Parathyroid adenoma (tissue), 2 donors: ENCODE data around the gene SHISA4.
A peak's percentile ranks its signal among the peaks of the same experiment; 100 is the strongest.

Experiments
- H2AFZ ChIP-seq: fragments of 300-600 bp; sonication (generic); one replicate; pipeline ENCODE4 v1.7.0; 2017; ENCODE audit warnings: antibody characterized with exemption, mild to moderate bottlenecking
- H3K27ac ChIP-seq: fragments of 300-600 bp; sonication (generic); one replicate; pipeline ENCODE4 v1.7.0; 2017
- H3K27me3 ChIP-seq: fragments of 300-600 bp; sonication (generic); one replicate; pipeline ENCODE4 v1.7.0; 2017; ENCODE audit warnings: low read length; ENCODE audit not compliant: control insufficient read depth, insufficient read depth
- H3K36me3 ChIP-seq: fragments of 300-600 bp; sonication (generic); one replicate; pipeline ENCODE4 v1.7.0; 2017; ENCODE audit warnings: low read length; ENCODE audit not compliant: control insufficient read depth, insufficient read depth
- H3K4me1 ChIP-seq: fragments of 300-600 bp; sonication (generic); one replicate; pipeline ENCODE4 v1.7.0; 2017; ENCODE audit warnings: control low read depth
- H3K4me2 ChIP-seq: fragments of 300-600 bp; sonication (generic); one replicate; pipeline ENCODE4 v1.7.0; 2017; ENCODE audit warnings: low read length
- H3K4me3 ChIP-seq: fragments of 300-600 bp; sonication (generic); one replicate; pipeline ENCODE4 v1.7.0; 2017; ENCODE audit warnings: low read depth, low read length
- H3K79me2 ChIP-seq: fragments of 300-600 bp; sonication (generic); one replicate; pipeline ENCODE4 v1.7.0; 2017; ENCODE audit warnings: control low read depth
- H3K9ac ChIP-seq: fragments of 300-600 bp; sonication (generic); one replicate; pipeline ENCODE4 v1.7.0; 2017; ENCODE audit warnings: mild to moderate bottlenecking
- H3K9me3 ChIP-seq: fragments of 300-600 bp; sonication (generic); one replicate; pipeline ENCODE4 v1.7.0; 2017; ENCODE audit warnings: low read length; ENCODE audit not compliant: control insufficient read depth
- TF ChIP-seq, protein P1 (sequence below): fragments of 300-600 bp; sonication (generic); IDR thresholded peaks from one replicate; pipeline ENCODE4 v1.7.0; 2017; ENCODE audit warnings: antibody characterized with exemption, mild to moderate bottlenecking
- donor health status: primary hyperparathyroidism.

The SHISA4 gene

DNA sequence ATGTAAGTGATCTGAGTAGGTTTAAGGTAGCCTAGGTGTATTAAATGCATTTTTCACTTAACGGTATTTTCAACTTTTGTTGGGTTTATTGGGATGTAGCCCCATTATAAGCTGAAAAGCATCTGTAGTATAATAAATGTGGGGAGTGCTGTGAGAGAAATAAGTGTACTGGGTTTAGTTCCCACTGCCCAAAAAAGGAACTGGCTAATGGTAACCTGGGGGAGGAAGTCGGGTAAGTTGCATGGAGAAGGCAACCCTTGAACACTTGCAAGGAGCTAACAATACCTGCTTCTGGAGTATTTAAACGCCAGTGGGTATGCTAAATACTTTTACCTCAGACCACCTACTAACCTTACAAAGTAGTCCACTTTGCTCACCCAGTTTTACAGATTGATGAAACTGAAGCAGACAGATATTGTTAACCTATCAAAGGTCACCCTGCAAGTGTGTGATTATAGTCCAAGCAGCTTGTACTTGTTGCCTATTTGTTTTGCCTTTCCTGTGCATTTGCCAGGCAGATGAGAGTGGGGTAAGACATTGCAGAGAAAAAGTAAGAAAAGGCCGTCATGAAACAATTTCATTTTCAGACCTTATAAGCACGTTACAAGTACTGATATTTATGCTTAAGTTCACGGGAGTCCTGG is 7.6 kb upstream of the SHISA4 start:
- H2AFZ ChIP-seq = no peak overlapping the region
- TF ChIP-seq, protein P1, sequence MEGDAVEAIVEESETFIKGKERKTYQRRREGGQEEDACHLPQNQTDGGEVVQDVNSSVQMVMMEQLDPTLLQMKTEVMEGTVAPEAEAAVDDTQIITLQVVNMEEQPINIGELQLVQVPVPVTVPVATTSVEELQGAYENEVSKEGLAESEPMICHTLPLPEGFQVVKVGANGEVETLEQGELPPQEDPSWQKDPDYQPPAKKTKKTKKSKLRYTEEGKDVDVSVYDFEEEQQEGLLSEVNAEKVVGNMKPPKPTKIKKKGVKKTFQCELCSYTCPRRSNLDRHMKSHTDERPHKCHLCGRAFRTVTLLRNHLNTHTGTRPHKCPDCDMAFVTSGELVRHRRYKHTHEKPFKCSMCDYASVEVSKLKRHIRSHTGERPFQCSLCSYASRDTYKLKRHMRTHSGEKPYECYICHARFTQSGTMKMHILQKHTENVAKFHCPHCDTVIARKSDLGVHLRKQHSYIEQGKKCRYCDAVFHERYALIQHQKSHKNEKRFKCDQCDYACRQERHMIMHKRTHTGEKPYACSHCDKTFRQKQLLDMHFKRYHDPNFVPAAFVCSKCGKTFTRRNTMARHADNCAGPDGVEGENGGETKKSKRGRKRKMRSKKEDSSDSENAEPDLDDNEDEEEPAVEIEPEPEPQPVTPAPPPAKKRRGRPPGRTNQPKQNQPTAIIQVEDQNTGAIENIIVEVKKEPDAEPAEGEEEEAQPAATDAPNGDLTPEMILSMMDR = no peak
- H3K4me2 ChIP-seq = no peak overlapping the region
- no peaks in the 10 kb centered on the region for H3K9me3 ChIP-seq
- no peak overlapping the region for H3K9ac ChIP-seq
- H3K4me3 ChIP-seq = no peak overlapping the region
- H3K27me3 ChIP-seq = no peaks in the 10 kb centered on the region
- H3K79me2 ChIP-seq = no peaks in the 10 kb centered on the region
- H3K4me1 ChIP-seq = no peaks in the 10 kb centered on the region
- H3K36me3 ChIP-seq = no peaks in the 10 kb centered on the region
- no peak overlapping the region for H3K27ac ChIP-seq

DNA sequence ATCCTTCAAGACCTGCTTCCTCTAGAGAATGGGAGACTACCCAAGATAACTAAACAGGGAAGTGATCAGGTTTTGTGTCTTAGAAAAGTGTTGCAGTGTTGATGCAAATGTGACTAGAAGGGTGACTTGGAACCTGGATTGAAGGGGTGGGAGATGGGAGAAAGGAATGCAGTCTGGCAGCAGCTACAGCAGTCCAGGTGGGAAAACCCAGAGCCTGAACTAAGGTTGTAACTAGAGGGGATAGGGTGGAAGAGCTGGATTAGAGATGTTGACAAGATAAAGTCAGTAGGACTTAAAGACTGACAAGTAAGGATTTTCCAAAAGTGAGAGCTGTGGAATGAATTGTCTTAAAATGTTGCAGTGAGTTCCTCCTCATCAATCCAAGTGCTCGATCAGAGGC is 7.1 kb upstream of the SHISA4 start:
- Histone ChIP-seq H3K4me1 (no peaks in the 10 kb centered on the region), H3K27me3 (no peaks in the 10 kb centered on the region), H3K4me2 (no peak overlapping the region), H3K36me3 (no peaks in the 10 kb centered on the region), H3K27ac (no peak overlapping the region), H2AFZ (no peak overlapping the region), H3K79me2 (no peaks in the 10 kb centered on the region), H3K9me3 (no peaks in the 10 kb centered on the region), H3K9ac (no peak overlapping the region), H3K4me3 (no peak overlapping the region)
- TF ChIP-seq, protein P1 = no peak

DNA sequence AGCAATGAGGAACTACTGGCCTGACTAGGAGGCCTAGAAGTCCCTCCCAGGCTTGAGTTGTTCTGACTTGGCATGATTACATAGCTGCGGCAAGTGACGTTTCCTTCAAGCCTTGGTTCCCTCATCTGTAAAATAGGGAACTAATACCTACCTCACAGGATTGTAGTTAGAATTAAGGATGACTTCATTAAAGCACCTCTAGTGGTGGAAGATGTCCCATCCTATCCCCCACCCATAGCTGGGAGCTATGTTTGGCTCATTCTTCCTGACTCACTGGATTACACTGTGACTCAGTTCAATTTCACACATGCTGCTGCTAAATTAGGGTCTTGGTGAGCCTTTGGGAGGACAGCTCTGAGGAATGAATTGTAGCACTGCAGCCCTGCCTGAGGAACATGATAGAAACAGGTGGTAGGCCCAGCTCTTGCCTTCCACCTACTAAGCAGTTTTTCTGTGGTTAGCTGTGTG is 6.0 kb upstream of the SHISA4 start:
- Histone ChIP-seq H3K79me2 (no peaks in the 10 kb centered on the region), H2AFZ (no peak overlapping the region), H3K9me3 (no peaks in the 10 kb centered on the region), H3K36me3 (no peaks in the 10 kb centered on the region), H3K4me2 (no peak overlapping the region), H3K27ac (no peak overlapping the region), H3K9ac (no peak overlapping the region), H3K4me3 (no peak overlapping the region), H3K27me3 (no peaks in the 10 kb centered on the region), H3K4me1 (no peaks in the 10 kb centered on the region)
- TF ChIP-seq, protein P1 = no peak

DNA sequence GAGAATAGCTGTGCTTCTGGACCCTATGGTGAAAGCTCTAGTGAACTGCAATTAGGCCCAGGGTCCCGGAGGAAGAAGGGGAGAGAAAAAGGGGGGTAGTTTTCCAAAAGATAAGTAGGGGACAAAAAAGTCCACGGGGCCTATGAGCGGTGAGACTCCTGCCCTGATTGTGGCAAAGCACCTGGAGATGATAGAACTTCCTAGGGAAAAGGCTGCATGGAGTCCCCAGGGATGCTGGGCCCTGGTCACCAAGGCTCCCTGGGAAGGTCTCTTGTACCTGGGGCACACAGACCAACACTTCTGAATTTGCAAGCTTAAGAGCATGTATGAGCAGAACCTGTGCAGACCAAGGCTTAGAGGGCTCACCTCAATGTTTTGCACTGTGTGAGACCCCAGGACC is 5.4 kb upstream of the SHISA4 start:
- TF ChIP-seq, protein P1 = no peak
- Histone ChIP-seq H3K4me2 (no peak overlapping the region), H3K4me1 (peaks cover 2% of the 10 kb centered on the region), H3K9ac (no peak overlapping the region), H3K9me3 (no peaks in the 10 kb centered on the region), H3K4me3 (no peak overlapping the region), H3K27ac (no peak overlapping the region), H3K79me2 (no peaks in the 10 kb centered on the region), H3K27me3 (no peaks in the 10 kb centered on the region), H3K36me3 (no peaks in the 10 kb centered on the region), H2AFZ (no peak overlapping the region)

- no peaks in the 10 kb centered on the region for H3K9me3 ChIP-seq
- H3K36me3 ChIP-seq = no peaks in the 10 kb centered on the region
- H3K79me2 ChIP-seq = no peaks in the 10 kb centered on the region
- H2AFZ ChIP-seq = peak overlapping the region; percentile 28
- TF ChIP-seq, protein P1 = no peak
- no peaks in the 10 kb centered on the region for H3K27me3 ChIP-seq
- H3K27ac ChIP-seq = no peak overlapping the region
- H3K4me1 ChIP-seq = peaks cover 2% of the 10 kb centered on the region
- no peak overlapping the region for H3K4me2 ChIP-seq
- H3K9ac ChIP-seq = no peak overlapping the region
- no peak overlapping the region for H3K4me3 ChIP-seq
Observed at GRCh38 chr1:201883786-201884185, 4.9 kb upstream of the SHISA4 start.
